ENCODE results near the gene TIMM44. TPM values are rescaled to one million over a fixed set of nuclear protein-coding genes. Genes with fewer than 3 reads are reported as not detected.

TIMM44 gene
- total and polyA plus RNA-seq, 2 of the 8 experiments (the other 6 are each of a cell fraction or from before 2014, with no cell fraction given): 131 to 150 TPM

DNA sequence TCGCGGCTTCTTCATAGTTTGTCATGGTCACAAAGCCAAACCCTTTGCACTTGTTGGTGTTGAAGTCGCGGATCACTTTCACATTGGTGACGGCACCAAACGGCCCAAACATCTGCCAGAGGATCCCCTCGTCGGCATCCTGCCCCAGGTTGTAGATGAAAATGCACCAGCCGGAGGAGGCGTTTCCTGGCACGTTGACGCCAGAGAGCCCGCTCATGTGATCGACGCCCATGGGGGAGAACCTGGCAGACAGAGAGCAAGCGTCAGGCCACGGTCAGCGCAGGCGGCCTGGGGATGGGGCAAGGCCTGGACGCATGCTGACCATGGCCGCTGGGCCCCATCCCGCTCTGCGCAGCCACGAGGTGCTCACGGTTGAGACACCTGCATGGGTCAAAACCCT, 20.1 kb upstream of the TIMM44 start (continued):
- no peak for TF ChIP-seq CHD7 (IDR thresholded peaks at IDR 0.05; ENCODE audit: insufficient replicate concordance, low read length)
